ENCODE results near the gene ATL3.
"Not testable (repeated sequence)": the region's sequence is repeated elsewhere in the genome, so short reads cannot be mapped to it uniquely, and the experiment has no call there.

Gene ATL3

DNA sequence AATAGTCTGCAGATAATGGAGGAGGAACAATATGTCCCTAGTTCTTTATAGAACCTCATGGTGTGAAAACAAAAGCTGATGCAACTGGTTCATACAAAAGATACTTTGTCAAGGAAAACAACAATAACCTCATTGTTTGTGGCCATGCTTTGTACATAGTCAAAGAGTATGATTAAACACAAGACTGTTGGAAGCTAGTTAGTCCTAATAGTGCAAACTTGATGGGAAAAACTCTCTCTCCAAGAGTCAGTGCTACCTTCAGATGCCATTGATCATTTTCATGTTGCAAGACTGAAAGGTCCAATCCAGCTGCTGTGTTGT is 87.9 kb downstream of the ATL3 start:
- Histone ChIP-seq H3K27ac (ENCODE audit: extremely low read depth, low read depth, low read length) (no peak overlapping the region), H3K9me3 (ENCODE audit: control insufficient read depth, insufficient read depth, low read depth, low read length) (no peaks in the 10 kb centered on the region), H3K4me1 (ENCODE audit: control insufficient read depth, insufficient read depth, low read length) (no peaks in the 10 kb centered on the region), H3K36me3 (ENCODE audit: control insufficient read depth in 2 of 2, insufficient read depth in 1 of 2, low read length in 2 of 2) (peaks cover 0 to 18% of the 10 kb centered on the region in 2 experiments; a peak in 1 of 3 replicates), H3K4me3 (ENCODE audit: low read depth, low read length) (no peak overlapping the region)
- ChIA-PET CTCF (interaction anchor here (0.6 to 1.4 kb wide), 3 partner anchors 11 to 104 kb away, joined by 3 to 6 read pairs (median 3); no protein-coding TSS in a partner anchor), POLR2A (no interaction called here)
- no peak for TF ChIP-seq KLF7 (tag by site-specific recombination; IDR thresholded peaks at IDR 0.05; ENCODE audit: borderline replicate concordance)
- TF ChIP-seq ZFP69B (tag by site-specific recombination; IDR thresholded peaks at IDR 0.05): no peak
- no peak for TF ChIP-seq KLF10 (tag by site-specific recombination; IDR thresholded peaks at IDR 0.05)
- TF ChIP-seq ZNF10 (tag by site-specific recombination; IDR thresholded peaks at IDR 0.05): no peak
- TF ChIP-seq, protein P1, sequence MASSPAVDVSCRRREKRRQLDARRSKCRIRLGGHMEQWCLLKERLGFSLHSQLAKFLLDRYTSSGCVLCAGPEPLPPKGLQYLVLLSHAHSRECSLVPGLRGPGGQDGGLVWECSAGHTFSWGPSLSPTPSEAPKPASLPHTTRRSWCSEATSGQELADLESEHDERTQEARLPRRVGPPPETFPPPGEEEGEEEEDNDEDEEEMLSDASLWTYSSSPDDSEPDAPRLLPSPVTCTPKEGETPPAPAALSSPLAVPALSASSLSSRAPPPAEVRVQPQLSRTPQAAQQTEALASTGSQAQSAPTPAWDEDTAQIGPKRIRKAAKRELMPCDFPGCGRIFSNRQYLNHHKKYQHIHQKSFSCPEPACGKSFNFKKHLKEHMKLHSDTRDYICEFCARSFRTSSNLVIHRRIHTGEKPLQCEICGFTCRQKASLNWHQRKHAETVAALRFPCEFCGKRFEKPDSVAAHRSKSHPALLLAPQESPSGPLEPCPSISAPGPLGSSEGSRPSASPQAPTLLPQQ (tag by site-specific recombination; IDR thresholded peaks at IDR 0.05): no peak
- TF ChIP-seq, protein P2, sequence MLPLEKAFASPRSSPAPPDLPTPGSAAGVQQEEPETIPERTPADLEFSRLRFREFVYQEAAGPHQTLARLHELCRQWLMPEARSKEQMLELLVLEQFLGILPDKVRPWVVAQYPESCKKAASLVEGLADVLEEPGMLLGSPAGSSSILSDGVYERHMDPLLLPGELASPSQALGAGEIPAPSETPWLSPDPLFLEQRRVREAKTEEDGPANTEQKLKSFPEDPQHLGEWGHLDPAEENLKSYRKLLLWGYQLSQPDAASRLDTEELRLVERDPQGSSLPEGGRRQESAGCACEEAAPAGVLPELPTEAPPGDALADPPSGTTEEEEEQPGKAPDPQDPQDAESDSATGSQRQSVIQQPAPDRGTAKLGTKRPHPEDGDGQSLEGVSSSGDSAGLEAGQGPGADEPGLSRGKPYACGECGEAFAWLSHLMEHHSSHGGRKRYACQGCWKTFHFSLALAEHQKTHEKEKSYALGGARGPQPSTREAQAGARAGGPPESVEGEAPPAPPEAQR (tag by site-specific recombination; IDR thresholded peaks at IDR 0.05): no peak
- no peak for TF ChIP-seq GLIS1 (tag by site-specific recombination; IDR thresholded peaks at IDR 0.05)
- no peak for TF ChIP-seq ZNF473 (tag by site-specific recombination; IDR thresholded peaks at IDR 0.05)
- TF ChIP-seq ZNF707 (tag by site-specific recombination; IDR thresholded peaks at IDR 0.05): no peak
- no peak for TF ChIP-seq SALL2 (tag by site-specific recombination; IDR thresholded peaks at IDR 0.05; ENCODE audit: borderline replicate concordance)
- no peak for TF ChIP-seq ZNF555 (tag by site-specific recombination; conservative IDR thresholded peaks at IDR 0.05)
- no peak for TF ChIP-seq ZNF16 (tag by site-specific recombination; IDR thresholded peaks at IDR 0.05; ENCODE audit: low read depth)
- TF ChIP-seq ZNF24 (tag by site-specific recombination; IDR thresholded peaks at IDR 0.05): no peak
- no peak for TF ChIP-seq ZSCAN30 (tag by site-specific recombination; IDR thresholded peaks at IDR 0.05)
- TF ChIP-seq, protein P3, sequence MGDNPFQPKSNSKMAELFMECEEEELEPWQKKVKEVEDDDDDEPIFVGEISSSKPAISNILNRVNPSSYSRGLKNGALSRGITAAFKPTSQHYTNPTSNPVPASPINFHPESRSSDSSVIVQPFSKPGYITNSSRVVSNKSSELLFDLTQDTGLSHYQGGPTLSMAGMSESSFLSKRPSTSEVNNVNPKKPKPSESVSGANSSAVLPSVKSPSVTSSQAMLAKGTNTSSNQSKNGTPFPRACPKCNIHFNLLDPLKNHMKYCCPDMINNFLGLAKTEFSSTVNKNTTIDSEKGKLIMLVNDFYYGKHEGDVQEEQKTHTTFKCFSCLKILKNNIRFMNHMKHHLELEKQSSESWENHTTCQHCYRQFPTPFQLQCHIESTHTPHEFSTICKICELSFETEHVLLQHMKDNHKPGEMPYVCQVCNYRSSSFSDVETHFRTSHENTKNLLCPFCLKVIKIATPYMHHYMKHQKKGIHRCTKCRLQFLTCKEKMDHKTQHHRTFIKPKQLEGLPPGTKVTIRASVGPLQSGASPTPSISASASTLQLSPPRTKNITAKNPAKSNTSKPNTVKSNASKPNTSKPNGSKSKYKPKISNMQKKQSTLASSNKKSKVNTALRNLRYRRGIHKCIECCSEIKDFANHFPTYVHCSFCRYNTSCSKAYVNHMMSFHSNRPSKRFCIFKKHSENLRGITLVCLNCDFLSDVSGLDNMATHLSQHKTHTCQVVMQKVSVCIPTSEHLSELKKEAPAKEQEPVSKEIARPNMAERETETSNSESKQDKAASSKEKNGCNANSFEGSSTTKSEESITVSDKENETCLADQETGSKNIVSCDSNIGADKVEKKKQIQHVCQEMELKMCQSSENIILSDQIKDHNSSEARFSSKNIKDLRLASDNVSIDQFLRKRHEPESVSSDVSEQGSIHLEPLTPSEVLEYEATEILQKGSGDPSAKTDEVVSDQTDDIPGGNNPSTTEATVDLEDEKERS (tag by site-specific recombination; IDR thresholded peaks at IDR 0.05): no peak
- TF ChIP-seq ZNF610 (tag by site-specific recombination; IDR thresholded peaks at IDR 0.05; ENCODE audit: borderline replicate concordance): no peak
- TF ChIP-seq ZNF354C (tag by site-specific recombination; IDR thresholded peaks at IDR 0.05; ENCODE audit: borderline replicate concordance, low read depth): no peak

DNA sequence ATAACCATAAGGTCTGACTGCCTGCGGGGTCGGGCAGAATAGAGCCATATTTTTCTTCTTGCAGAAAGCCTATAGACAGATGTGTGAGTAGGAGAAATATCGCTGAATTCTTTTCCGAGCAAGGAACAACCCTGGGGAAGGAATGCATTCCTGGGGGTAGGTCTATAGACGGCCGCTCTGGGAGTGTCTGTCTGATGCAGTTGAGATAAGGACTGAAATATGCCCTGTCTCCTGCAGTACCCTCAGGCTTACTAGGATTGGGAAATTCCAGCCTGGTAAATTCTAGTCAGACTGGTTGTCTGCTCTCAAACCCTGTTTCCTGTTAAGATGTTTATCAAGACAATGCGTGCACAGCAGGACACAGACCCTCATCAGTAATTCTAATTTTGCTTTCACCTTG is 90.0 kb downstream of the ATL3 start:
- TF ChIP-seq SETDB1 (IDR thresholded peaks at IDR 0.05; ENCODE audit: insufficient read length, low read length): peak; percentile 90
- H3K27ac ChIP-seq (ENCODE audit: extremely low read depth, low read depth, low read length); CTCF ChIA-PET; POLR2A ChIA-PET; H3K4me3 ChIP-seq (ENCODE audit: low read depth, low read length); H3K4me1 ChIP-seq (ENCODE audit: control insufficient read depth, insufficient read depth, low read length); H3K9me3 ChIP-seq (ENCODE audit: control insufficient read depth, insufficient read depth, low read depth, low read length): not testable (repeated sequence)
- H3K36me3 ChIP-seq (ENCODE audit: control insufficient read depth in 2 of 2, insufficient read depth in 1 of 2, low read length in 2 of 2): peaks cover 0 to 17% of the 10 kb centered on the region in 2 experiments; a peak in 1 of 3 replicates
